ENCODE measurements around the gene GAS2L2. TPM values are rescaled to one million over a fixed set of nuclear protein-coding genes. Genes with fewer than 3 reads are reported as not detected.

The GAS2L2 gene
- total RNA-seq, 2 donors from 2014 or later: not detected

- DNase-seq (no peak), ATAC-seq (no peak)
- H3K27me3 Mint-ChIP-seq: peaks cover 4% of the 10 kb centered on the region
- H3K4me3 Mint-ChIP-seq: no peak overlapping the region
- peaks cover 7% of the 10 kb centered on the region for H3K4me1 Mint-ChIP-seq
- peaks cover 6% of the 10 kb centered on the region for H3K36me3 Mint-ChIP-seq (ENCODE audit: low read depth)
- no peaks in the 10 kb centered on the region for H3K9me3 ChIP-seq (ENCODE audit: control insufficient read depth, low read length, poor library complexity, severe bottlenecking)
- no peak overlapping the region for H3K27ac Mint-ChIP-seq
Measured at GRCh38 chr17:35725802-35726126, 27.3 kb downstream of the GAS2L2 start.

- Mint-ChIP-seq H3K4me3 (no peak overlapping the region), H3K36me3 (ENCODE audit: low read depth) (peaks cover 9% of the 10 kb centered on the region), H3K27ac (no peak overlapping the region), H3K27me3 (no peaks in the 10 kb centered on the region), H3K4me1 (peaks cover 4% of the 10 kb centered on the region)
- DNase-seq (no peak), ATAC-seq (no peak)
- no peaks in the 10 kb centered on the region for H3K9me3 ChIP-seq (ENCODE audit: control insufficient read depth, low read length, poor library complexity, severe bottlenecking)
Measured at GRCh38 chr17:35725058-35725457, 28.0 kb downstream of the GAS2L2 start.

GRCh38 chr17:35723735-35724134 is 29.3 kb downstream of the GAS2L2 start:
- DNase-seq (no peak), ATAC-seq (no peak)
- Mint-ChIP-seq H3K36me3 (ENCODE audit: low read depth) (peaks cover 9% of the 10 kb centered on the region), H3K4me1 (peaks cover 2% of the 10 kb centered on the region), H3K27ac (no peak overlapping the region), H3K4me3 (no peak overlapping the region), H3K27me3 (no peaks in the 10 kb centered on the region)
- H3K9me3 ChIP-seq (ENCODE audit: control insufficient read depth, low read length, poor library complexity, severe bottlenecking): no peaks in the 10 kb centered on the region

GRCh38 chr17:35717475-35717874 is 35.6 kb downstream of the GAS2L2 start:
- ATAC-seq: no peak
- peaks cover 5% of the 10 kb centered on the region for H3K36me3 Mint-ChIP-seq (ENCODE audit: low read depth)
- H3K4me1 Mint-ChIP-seq: peaks cover 4% of the 10 kb centered on the region
- H3K9me3 ChIP-seq (ENCODE audit: control insufficient read depth, low read length, poor library complexity, severe bottlenecking): no peaks in the 10 kb centered on the region
- H3K27ac Mint-ChIP-seq: no peak overlapping the region
- no peak for DNase-seq
- H3K27me3 Mint-ChIP-seq: no peaks in the 10 kb centered on the region
- no peak overlapping the region for H3K4me3 Mint-ChIP-seq

GRCh38 chr17:35716897-35717465 is 36.1 kb downstream of the GAS2L2 start:
- Mint-ChIP-seq H3K4me1 (peaks cover 4% of the 10 kb centered on the region), H3K27me3 (no peaks in the 10 kb centered on the region), H3K4me3 (no peak overlapping the region), H3K36me3 (ENCODE audit: low read depth) (peaks cover 5% of the 10 kb centered on the region), H3K27ac (no peak overlapping the region)
- no peak for DNase-seq
- no peaks in the 10 kb centered on the region for H3K9me3 ChIP-seq (ENCODE audit: control insufficient read depth, low read length, poor library complexity, severe bottlenecking)
- ATAC-seq: no peak

GRCh38 chr17:35716173-35716572 is 36.9 kb downstream of the GAS2L2 start:
- H3K4me1 Mint-ChIP-seq: peaks cover 4% of the 10 kb centered on the region
- no peaks in the 10 kb centered on the region for H3K27me3 Mint-ChIP-seq
- no peak overlapping the region for H3K4me3 Mint-ChIP-seq
- DNase-seq (no peak), ATAC-seq (no peak)
- H3K36me3 Mint-ChIP-seq (ENCODE audit: low read depth): peaks cover 5% of the 10 kb centered on the region
- no peaks in the 10 kb centered on the region for H3K9me3 ChIP-seq (ENCODE audit: control insufficient read depth, low read length, poor library complexity, severe bottlenecking)
- H3K27ac Mint-ChIP-seq: no peak overlapping the region

- no peak for ATAC-seq
- Mint-ChIP-seq H3K27me3 (no peaks in the 10 kb centered on the region), H3K27ac (no peak overlapping the region), H3K4me1 (peaks cover 6% of the 10 kb centered on the region), H3K36me3 (ENCODE audit: low read depth) (peaks cover 5% of the 10 kb centered on the region), H3K4me3 (no peak overlapping the region)
- H3K9me3 ChIP-seq (ENCODE audit: control insufficient read depth, low read length, poor library complexity, severe bottlenecking): no peaks in the 10 kb centered on the region
- DNase-seq: no peak
Measured at GRCh38 chr17:35715416-35715815, 37.6 kb downstream of the GAS2L2 start.

- Mint-ChIP-seq H3K36me3 (ENCODE audit: low read depth) (peaks cover 5% of the 10 kb centered on the region), H3K27me3 (no peaks in the 10 kb centered on the region), H3K4me3 (no peak overlapping the region), H3K4me1 (peaks cover 8% of the 10 kb centered on the region), H3K27ac (no peak overlapping the region)
- ATAC-seq: no peak
- no peak for DNase-seq
- no peaks in the 10 kb centered on the region for H3K9me3 ChIP-seq (ENCODE audit: control insufficient read depth, low read length, poor library complexity, severe bottlenecking)
Measured at GRCh38 chr17:35714988-35715387, 38.1 kb downstream of the GAS2L2 start.

- ATAC-seq: no peak
- DNase-seq: no peak
- H3K4me1 Mint-ChIP-seq: peaks cover 18% of the 10 kb centered on the region
Measured at GRCh38 chr17:35713069-35713728, 39.8 kb downstream of the GAS2L2 start.

GRCh38 chr17:35710950-35711349 is 42.1 kb downstream of the GAS2L2 start:
- no peak for DNase-seq
- Mint-ChIP-seq H3K4me1 (peaks cover 25% of the 10 kb centered on the region), H3K27me3 (no peaks in the 10 kb centered on the region), H3K27ac (no peak overlapping the region), H3K36me3 (ENCODE audit: low read depth) (peaks cover 3% of the 10 kb centered on the region), H3K4me3 (no peak overlapping the region)
- no peak for ATAC-seq
- no peaks in the 10 kb centered on the region for H3K9me3 ChIP-seq (ENCODE audit: control insufficient read depth, low read length, poor library complexity, severe bottlenecking)

More at GRCh38 chr17:35713069-35713728, 39.8 kb downstream of the GAS2L2 start:
- Mint-ChIP-seq H3K36me3 (ENCODE audit: low read depth) (peaks cover 3% of the 10 kb centered on the region), H3K4me3 (no peak overlapping the region), H3K27ac (no peak overlapping the region), H3K27me3 (no peaks in the 10 kb centered on the region)
- H3K9me3 ChIP-seq (ENCODE audit: control insufficient read depth, low read length, poor library complexity, severe bottlenecking): no peaks in the 10 kb centered on the region

GRCh38 chr17:35709874-35710273 is 43.2 kb downstream of the GAS2L2 start:
- no peaks in the 10 kb centered on the region for H3K27me3 Mint-ChIP-seq
- no peak overlapping the region for H3K27ac Mint-ChIP-seq
- peaks cover 31% of the 10 kb centered on the region for H3K4me1 Mint-ChIP-seq
- DNase-seq (no peak), ATAC-seq (no peak)
- H3K9me3 ChIP-seq (ENCODE audit: control insufficient read depth, low read length, poor library complexity, severe bottlenecking): no peaks in the 10 kb centered on the region
- H3K4me3 Mint-ChIP-seq: no peak overlapping the region
- peaks cover 3% of the 10 kb centered on the region for H3K36me3 Mint-ChIP-seq (ENCODE audit: low read depth)

- H3K9me3 ChIP-seq (ENCODE audit: control insufficient read depth, low read length, poor library complexity, severe bottlenecking): no peaks in the 10 kb centered on the region
- H3K4me3 Mint-ChIP-seq: no peak overlapping the region
- ATAC-seq: no peak
- no peaks in the 10 kb centered on the region for H3K27me3 Mint-ChIP-seq
- peaks cover 3% of the 10 kb centered on the region for H3K36me3 Mint-ChIP-seq (ENCODE audit: low read depth)
- H3K27ac Mint-ChIP-seq: no peak overlapping the region
- no peak for DNase-seq
- peaks cover 36% of the 10 kb centered on the region for H3K4me1 Mint-ChIP-seq
Measured at GRCh38 chr17:35708951-35709350, 44.1 kb downstream of the GAS2L2 start.

GRCh38 chr17:35708149-35708548 is 44.9 kb downstream of the GAS2L2 start:
- no peak overlapping the region for H3K27ac Mint-ChIP-seq
- ATAC-seq (no peak), DNase-seq (no peak)
- H3K4me3 Mint-ChIP-seq: no peak overlapping the region
- H3K4me1 Mint-ChIP-seq: peaks cover 36% of the 10 kb centered on the region
- H3K36me3 Mint-ChIP-seq (ENCODE audit: low read depth): peaks cover 3% of the 10 kb centered on the region
- H3K27me3 Mint-ChIP-seq: no peaks in the 10 kb centered on the region
- H3K9me3 ChIP-seq (ENCODE audit: control insufficient read depth, low read length, poor library complexity, severe bottlenecking): no peaks in the 10 kb centered on the region

- Mint-ChIP-seq H3K36me3 (ENCODE audit: low read depth) (peaks cover 7% of the 10 kb centered on the region), H3K4me3 (no peak overlapping the region), H3K27me3 (no peaks in the 10 kb centered on the region), H3K4me1 (peaks cover 34% of the 10 kb centered on the region), H3K27ac (no peak overlapping the region)
- ATAC-seq (no peak), DNase-seq (no peak)
- H3K9me3 ChIP-seq (ENCODE audit: control insufficient read depth, low read length, poor library complexity, severe bottlenecking): no peaks in the 10 kb centered on the region
Measured at GRCh38 chr17:35705705-35706104, 47.3 kb downstream of the GAS2L2 start.

Data from T-helper 17 cell (primary cell).